DMS79 (cell line): Measurements from ENCODE around the gene PIK3R5.

Experiments
- DNase-seq: peaks from one replicate; lab custom pipeline; 2025; lab: John Stamatoyannopoulos, UW

PIK3R5 gene

DNA sequence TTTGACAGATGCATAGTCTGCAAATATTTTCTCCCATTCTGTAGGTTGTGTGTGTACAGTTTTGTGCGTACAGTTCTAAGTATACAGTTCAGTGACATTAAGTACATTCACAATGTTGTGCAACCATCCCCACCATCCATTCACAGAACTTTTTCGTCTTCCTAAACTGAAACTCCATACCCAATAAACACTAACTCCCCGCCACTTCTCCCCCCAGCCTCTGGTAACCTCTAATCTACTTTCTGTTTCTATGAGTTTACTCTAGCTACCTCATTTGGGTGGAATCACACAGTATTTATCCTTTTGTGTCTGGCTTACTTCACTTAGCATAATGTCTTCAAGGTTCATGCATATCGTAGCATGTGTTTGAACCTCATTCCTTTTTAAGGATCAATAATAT, 14.3 kb downstream of the PIK3R5 start:
- no peak for DNase-seq

DNA sequence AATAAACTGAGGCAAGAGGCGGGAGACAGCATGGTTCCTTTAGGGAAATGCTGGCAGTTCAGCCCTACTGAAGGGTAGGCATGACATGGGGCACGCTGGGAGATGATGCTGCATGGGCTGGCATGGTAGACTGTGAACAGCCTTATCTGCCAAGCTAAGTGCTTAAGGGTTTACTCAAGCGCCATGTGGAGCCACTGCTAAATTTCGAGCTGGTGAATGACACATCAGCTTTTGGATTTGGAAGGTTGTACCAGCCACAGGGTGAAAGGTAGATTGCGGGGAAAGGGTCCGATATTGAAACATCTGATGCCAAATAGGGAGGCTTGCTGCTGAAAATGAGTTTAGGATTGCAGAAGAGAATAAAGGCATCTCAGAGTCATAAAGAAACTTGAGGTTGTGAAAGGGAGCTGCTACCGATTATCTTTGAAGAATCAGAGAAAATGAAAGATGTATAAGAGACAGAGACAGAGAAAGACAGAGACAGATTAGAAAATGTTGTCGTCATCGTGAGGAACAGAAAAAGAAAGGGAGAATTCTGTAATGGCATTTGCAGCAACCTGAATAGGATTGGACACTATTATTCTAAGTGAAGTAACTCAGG, 16.3 kb downstream of the PIK3R5 start:
- no peak for DNase-seq

DNA sequence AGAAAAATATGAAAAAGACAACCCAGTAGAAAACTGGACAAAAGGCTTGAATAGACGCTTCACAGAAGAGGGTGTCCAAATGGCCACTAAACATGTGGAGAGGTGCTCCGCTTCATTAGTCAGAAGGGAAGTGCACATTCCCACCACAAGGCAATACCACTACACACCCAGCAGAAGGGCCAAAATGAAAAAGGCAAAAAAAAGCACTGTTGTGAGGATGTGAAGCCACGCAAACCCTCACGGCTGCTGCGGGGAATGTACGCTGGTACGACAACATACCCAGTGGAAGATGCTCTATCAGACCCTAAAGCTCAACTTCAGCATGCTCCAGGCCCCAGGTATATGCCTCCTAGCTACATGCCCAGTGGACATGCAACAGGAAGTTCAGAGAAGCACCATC, 17.0 kb downstream of the PIK3R5 start:
- DNase-seq: no peak

DNA sequence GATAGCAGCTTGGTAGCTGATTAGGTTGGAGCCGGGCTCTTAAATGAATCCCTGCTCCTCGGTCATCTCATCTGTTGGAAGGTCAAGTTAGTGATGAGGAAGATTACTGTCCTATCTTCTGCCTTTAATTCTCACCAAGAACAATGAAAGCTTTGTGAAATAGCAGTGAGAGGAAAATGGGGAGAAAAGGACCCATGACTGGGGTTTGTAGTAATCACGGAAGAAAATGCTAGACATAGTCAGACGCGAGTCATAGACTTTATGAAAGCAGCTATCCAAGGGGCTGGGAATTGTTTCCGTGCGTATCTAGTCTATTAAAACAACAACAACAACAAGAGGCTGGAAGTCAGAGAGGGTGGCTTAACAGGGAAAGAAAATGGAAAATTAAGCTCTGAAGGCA, 18.3 kb downstream of the PIK3R5 start:
- no peak for DNase-seq

- no peak for DNase-seq
Measured at GRCh38 chr17:8946476-8946875, 19.0 kb downstream of the PIK3R5 start.

GRCh38 chr17:8946071-8946470, 19.4 kb downstream of the PIK3R5 start:
- no peak for DNase-seq

GRCh38 chr17:8944748-8945147, 20.8 kb downstream of the PIK3R5 start:
- no peak for DNase-seq

DNA sequence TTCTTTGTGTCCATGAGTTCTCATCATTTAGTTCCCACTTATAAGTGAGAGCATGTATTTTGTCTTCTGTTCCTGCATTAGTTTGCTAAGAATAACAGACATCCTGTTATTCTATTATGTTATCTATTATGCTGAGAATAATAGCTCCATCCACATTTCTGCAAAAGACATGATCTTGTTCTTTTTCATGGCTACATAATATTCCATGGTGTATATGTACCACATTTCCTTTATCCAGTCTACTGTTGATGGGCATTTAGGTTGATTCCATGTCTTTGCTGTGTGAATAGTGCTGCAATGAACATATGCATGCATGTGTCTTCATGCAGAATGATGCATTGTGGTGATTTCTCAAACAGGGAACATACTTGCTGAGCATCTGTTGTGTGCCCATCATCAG, 21.4 kb downstream of the PIK3R5 start:
- no peak for DNase-seq

GRCh38 chr17:8941980-8942622, 23.4 kb downstream of the PIK3R5 start:
- DNase-seq: no peak

GRCh38 chr17:8941520-8941919, 24.0 kb downstream of the PIK3R5 start:
- DNase-seq: no peak

DNA sequence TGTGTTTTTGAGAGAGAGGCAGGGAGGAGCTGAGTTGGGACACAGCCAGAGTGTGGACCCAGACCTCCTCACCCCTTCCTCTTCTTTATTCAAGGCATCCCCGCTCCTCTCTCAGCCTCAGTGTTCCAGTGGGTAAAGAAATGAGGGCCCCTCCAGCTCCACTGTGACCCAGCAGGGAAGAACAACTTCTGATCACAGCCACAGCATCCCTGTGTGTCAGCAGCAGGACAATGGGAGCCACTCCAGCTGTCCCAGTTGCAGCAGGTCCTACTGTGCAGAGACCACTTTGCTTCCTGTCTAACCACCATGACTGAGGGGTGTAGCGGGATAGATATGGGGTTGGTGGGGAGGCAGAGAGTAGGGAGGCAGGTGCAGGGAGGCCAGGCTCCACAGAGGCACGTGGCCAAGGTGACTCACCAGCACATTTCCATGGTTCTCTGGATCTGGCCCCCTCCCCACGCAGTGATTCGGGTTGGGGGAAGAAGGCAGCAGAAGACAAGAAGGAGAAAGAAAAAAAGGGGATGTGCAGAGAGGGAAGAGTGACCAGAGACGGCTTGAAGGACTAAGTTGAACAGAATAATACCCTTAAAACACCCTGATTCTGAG, 24.5 kb downstream of the PIK3R5 start:
- no peak for DNase-seq

DNA sequence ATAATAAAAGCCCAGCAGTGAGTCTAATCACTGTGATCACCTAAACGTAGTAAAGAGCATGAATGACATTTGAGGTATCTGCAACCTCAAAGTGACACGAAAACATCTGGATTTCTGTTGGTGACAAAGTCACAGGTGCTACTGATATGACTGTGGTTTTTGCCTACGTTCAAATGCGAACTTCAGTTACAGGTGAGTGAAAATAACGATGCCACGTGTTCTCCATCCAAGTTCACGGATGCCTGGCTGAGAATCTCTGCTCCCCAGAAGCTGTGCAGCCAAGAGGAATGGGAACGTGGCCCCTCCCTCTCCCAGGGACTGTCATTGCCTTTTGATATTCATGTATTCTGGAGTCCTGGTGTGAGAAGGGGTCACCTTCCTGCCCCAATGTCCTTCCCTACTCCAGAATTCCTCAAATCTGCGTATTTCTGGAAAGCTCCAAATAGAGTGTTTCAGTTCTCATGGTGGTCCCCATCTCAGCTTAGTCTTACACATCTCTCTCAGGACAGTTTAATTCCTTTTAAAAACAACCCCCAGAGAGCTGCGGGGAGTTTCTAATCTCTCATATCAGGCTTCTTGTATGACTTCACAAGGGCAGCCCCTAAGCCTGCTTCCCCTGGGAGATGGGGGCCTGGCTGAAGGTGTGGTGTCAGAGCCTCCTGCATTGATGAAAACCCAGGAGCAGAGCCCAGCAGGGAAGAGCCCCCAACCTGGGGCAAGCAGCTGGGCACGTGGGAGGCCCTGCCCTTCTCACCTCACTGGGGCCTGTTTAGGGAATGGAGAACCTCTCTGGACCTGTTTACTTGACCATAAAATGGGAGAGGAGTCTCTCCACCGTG, 25.8 kb downstream of the PIK3R5 start:
- DNase-seq: no peak

DNA sequence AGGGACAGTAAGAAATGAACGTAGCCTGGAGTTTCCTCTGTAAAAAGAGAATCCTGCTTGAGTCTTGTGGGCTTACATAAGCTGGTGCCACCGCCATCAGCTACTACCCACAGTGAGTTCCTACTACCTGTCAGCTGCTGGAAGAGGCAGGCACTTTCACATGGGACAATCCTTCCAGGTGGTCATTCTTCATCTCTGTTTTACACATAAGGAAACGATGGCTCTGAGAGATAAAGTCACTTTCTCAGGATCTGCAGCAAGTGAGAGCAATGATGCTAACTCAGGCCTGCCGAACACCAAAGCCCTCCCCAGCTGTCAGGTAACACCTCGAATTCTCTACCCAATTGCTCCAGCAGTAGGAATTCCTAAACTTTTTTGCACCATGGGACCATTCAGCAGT, 26.6 kb downstream of the PIK3R5 start:
- DNase-seq: no peak

GRCh38 chr17:8935191-8935590, 30.3 kb downstream of the PIK3R5 start:
- no peak for DNase-seq

GRCh38 chr17:8934346-8934745, 31.2 kb downstream of the PIK3R5 start:
- no peak for DNase-seq

- DNase-seq: no peak
Measured at GRCh38 chr17:8930649-8931048, 34.9 kb downstream of the PIK3R5 start.

- DNase-seq: no peak
Measured at GRCh38 chr17:8928347-8928746, 37.2 kb downstream of the PIK3R5 start.

DNA sequence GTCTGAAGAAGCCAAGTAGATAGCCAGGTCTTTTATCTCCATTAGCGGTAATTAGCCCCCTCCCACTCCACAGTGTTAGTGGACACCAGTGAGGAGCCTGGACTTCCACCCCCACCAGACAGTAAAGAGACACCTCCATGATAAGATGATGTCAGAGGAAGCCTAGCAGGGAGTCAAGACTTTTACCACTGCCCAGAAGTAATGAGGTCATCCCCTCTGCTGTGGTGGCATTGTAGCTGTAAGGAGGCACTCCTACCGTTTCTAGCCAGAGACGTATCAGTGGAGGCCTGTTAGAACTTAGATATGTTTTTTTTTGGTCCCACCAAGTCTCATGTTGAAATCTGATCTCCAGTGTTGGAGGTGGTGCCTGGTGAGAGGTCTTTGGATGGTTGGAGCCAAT, 38.1 kb downstream of the PIK3R5 start:
- DNase-seq: no peak

- no peak for DNase-seq
Measured at GRCh38 chr17:8925808-8926207, 39.7 kb downstream of the PIK3R5 start.

DNA sequence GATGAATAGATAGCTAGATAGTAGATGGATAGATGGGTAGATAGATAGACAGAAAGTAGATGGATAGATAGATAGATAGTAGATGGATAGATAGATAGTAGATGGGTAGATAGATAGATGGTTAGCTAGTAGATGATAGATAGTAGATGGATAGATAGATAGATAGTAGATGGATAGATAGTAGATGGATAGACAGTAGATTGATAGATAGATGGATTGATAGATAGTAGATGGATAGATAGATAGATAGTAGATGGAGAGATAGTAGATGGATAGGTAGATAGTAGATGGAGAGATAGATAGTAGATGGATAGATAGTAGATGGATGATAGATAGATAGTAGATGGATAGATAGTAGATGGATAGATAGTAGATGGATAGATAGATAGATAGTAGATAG, 40.4 kb downstream of the PIK3R5 start:
- no peak for DNase-seq

DNA sequence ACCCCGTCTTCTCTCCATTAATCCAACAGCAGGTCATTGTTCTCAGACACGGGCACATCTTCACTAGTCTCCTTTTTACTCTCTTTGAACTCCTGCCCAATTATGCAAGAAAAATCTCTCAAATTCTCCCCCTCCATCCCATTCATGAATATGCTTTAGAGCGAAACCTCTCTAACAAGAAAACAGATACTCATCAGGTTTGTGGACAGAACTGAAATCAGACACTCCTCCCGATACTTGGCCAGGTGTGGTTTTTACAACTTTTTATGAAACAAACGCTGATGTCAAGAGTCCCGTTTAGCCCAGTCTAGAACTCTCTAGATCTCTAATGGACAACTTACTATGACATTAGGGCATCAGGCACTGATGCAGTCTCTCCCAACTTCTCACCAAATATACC, 40.9 kb downstream of the PIK3R5 start:
- no peak for DNase-seq

DNA sequence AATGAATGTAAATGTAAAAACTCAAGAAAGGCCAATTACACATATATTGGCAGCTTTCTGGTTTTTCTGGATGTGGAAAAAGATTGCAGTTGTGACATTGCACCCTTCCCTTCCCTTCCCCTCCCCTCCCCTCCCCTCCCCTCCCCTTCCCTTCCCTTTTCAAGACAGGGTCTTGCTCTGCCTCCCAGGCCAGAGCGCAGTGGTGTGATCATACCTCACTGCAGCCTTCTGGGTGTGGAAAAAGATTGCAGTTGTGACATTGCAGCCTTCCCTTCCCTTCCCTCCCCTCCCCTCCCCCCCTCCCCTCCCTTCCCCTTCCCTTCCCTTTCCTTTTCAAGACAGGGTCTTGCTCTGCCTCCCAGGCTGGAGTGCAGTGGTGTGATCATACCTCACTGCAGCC, 41.7 kb downstream of the PIK3R5 start:
- no peak for DNase-seq

DNA sequence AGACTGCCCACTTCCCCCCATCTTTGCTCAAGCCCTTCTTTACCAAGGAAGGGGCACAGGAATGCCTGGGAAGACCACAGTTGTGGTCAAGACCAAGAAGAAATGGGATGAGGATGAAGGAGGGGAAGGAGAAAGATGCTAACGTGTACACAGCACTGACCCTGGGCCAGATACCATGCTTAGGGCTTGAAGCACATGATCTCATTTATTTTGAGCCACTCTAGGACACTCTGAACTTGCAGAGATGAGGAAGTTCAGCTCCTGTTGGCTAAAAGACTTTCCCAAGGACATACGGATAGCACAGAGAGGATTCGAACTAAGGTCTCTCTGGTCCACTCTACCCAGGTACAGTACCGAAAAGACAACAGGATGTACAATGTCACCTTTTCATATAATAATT, 42.6 kb downstream of the PIK3R5 start:
- DNase-seq: no peak
